Spinal cord (tissue), 10 donors: ENCODE measurements around the gene SBSN. TPM values are rescaled to one million over a fixed set of nuclear protein-coding genes. Genes with fewer than 3 reads are reported as not detected.

Source experiments
- DNase-seq, 6 donors: peaks; one replicate each; pipeline versions ENCODE4 v3.0.0 to v3.0.0-alpha.2; 2013 to 2015; ENCODE audit warnings: low spot score in 6 of 6, low read depth in 4 of 6
- H3K27ac ChIP-seq: one replicate; pipeline ENCODE4 v1.5.1; 2013; ENCODE audit warnings: low read depth, low read length, control low read depth
- H3K27me3 ChIP-seq: one replicate; pipeline ENCODE4 v1.6.1; 2013; ENCODE audit warnings: low read length; ENCODE audit not compliant: control insufficient read depth, insufficient read depth
- H3K36me3 ChIP-seq: one replicate; pipeline ENCODE4 v1.6.1; 2013; ENCODE audit warnings: low read length; ENCODE audit not compliant: control insufficient read depth, insufficient read depth
- H3K4me1 ChIP-seq: one replicate; pipeline ENCODE4 v1.6.1; 2013; ENCODE audit warnings: low read length; ENCODE audit not compliant: control insufficient read depth, insufficient read depth
- H3K4me3 ChIP-seq: one replicate; pipeline ENCODE4 v1.5.1; 2013; ENCODE audit warnings: low read depth, low read length, control low read depth
- H3K9me3 ChIP-seq: one replicate; pipeline ENCODE4 v1.6.1; 2013; ENCODE audit warnings: low read length; ENCODE audit not compliant: control insufficient read depth, insufficient read depth
- WGBS: methylation state at CpG from one replicate; pipeline ENCODE4 v1.1.5; 2013; ENCODE audit warnings: missing lambda C conversion rate; ENCODE audit not compliant: insufficient coverage; 5-methylcytosine and 5-hydroxymethylcytosine counted together
- polyA plus RNA-seq, 2 donors: library from polyadenylated mRNA; unstranded; fragments of 120-200 nt; gene quantifications; one replicate each; pipeline ENCODE4 v1.2.1, GENCODE V29; 2013; ENCODE audit not compliant: insufficient read length in 2 of 2
- total RNA-seq, 2 donors: library from RNA; depleted of rRNA in 1 of 2; stranded (reverse); fragments of 120-200 nt in 1 of 2; fragments of >200 nt in 1 of 2; gene quantifications; one replicate each; pipeline versions ENCODE4 v1.2.3 to v1.2.4, GENCODE V29; 2013 to 2014
- donor health status: healthy.

The SBSN gene
- total and polyA plus RNA-seq, 4 donors: 0.06 to 0.50 (median 0.17) TPM; not detected in 1

GRCh38 chr19:35545855-35546381 lies 17.8 kb upstream of the SBSN start:
- H3K27me3 ChIP-seq: no peaks in the 10 kb centered on the region
- no peak overlapping the region for H3K27ac ChIP-seq
- peaks cover 24% of the 10 kb centered on the region for H3K4me1 ChIP-seq
- no peaks in the 10 kb centered on the region for H3K9me3 ChIP-seq
- WGBS: 3% methylated on average over 27 of the region's 27 CpGs
- DNase-seq: peak in 2 of 6 donors; percentile 1 to 3
- H3K36me3 ChIP-seq: peaks cover 56% of the 10 kb centered on the region
- H3K4me3 ChIP-seq: peak overlapping the region; percentile 88

- 0% methylated on average over 83 of the region's 85 CpGs for WGBS
- peak within 1 kb of the TSS; percentile 71 for H3K27ac ChIP-seq
- H3K4me3 ChIP-seq: peak within 1 kb of the TSS; percentile 88
- no peaks in the 10 kb centered on the region for H3K9me3 ChIP-seq
- no peaks in the 10 kb centered on the region for H3K27me3 ChIP-seq
- H3K36me3 ChIP-seq: peaks cover 52% of the 10 kb centered on the region
- peak; percentile 71 to 96 (median 84) for DNase-seq
- H3K4me1 ChIP-seq: peaks cover 24% of the 10 kb centered on the region
These were observed 17.1 kb upstream of the SBSN start, which contains the start of gene TMEM147 for GRCh38 chr19:35545001-35545854. Gene TMEM147 (plus strand): TSS chr19:35545626. CDS start chr19:35545740, 114 bp downstream.

- no peaks in the 10 kb centered on the region for H3K27me3 ChIP-seq
- peaks cover 49% of the 10 kb centered on the region for H3K36me3 ChIP-seq
- H3K4me1 ChIP-seq: peaks cover 24% of the 10 kb centered on the region
- 84% methylated on average over 3 of the region's 3 CpGs for WGBS
- H3K27ac ChIP-seq: no peak overlapping the region
- H3K4me3 ChIP-seq: peak overlapping the region; percentile 88
- DNase-seq: no peak
- H3K9me3 ChIP-seq: no peaks in the 10 kb centered on the region
These were observed 16.1 kb upstream of the SBSN start for GRCh38 chr19:35544110-35544802.

- Histone ChIP-seq H3K4me1 (peaks cover 24% of the 10 kb centered on the region), H3K27me3 (no peaks in the 10 kb centered on the region), H3K4me3 (no peak overlapping the region), H3K27ac (no peak overlapping the region), H3K36me3 (peaks cover 45% of the 10 kb centered on the region), H3K9me3 (no peaks in the 10 kb centered on the region)
- no peak for DNase-seq
- WGBS: 98% methylated on average over 11 of the region's 15 CpGs
These were observed 15.4 kb upstream of the SBSN start for GRCh38 chr19:35543280-35544109.

- H3K36me3 ChIP-seq: peaks cover 34% of the 10 kb centered on the region
- DNase-seq: no peak
These were observed 14.1 kb upstream of the SBSN start for GRCh38 chr19:35542209-35542608.

GRCh38 chr19:35540356-35540927 lies 12.3 kb upstream of the SBSN start:
- H3K9me3 ChIP-seq: no peaks in the 10 kb centered on the region
- peaks cover 26% of the 10 kb centered on the region for H3K36me3 ChIP-seq
- H3K4me1 ChIP-seq: peaks cover 12% of the 10 kb centered on the region
- WGBS: 100% methylated on average over 4 of the region's 7 CpGs
- DNase-seq: no peak
- H3K4me3 ChIP-seq: no peak overlapping the region
- H3K27ac ChIP-seq: no peak overlapping the region
- H3K27me3 ChIP-seq: no peaks in the 10 kb centered on the region

More at GRCh38 chr19:35542209-35542608, 14.1 kb upstream of the SBSN start:
- WGBS: 80% methylated on average over 2 of the region's 11 CpGs
- Histone ChIP-seq H3K27ac (no peak overlapping the region), H3K4me1 (peaks cover 24% of the 10 kb centered on the region), H3K9me3 (no peaks in the 10 kb centered on the region), H3K27me3 (no peaks in the 10 kb centered on the region), H3K4me3 (no peak overlapping the region)

DNA sequence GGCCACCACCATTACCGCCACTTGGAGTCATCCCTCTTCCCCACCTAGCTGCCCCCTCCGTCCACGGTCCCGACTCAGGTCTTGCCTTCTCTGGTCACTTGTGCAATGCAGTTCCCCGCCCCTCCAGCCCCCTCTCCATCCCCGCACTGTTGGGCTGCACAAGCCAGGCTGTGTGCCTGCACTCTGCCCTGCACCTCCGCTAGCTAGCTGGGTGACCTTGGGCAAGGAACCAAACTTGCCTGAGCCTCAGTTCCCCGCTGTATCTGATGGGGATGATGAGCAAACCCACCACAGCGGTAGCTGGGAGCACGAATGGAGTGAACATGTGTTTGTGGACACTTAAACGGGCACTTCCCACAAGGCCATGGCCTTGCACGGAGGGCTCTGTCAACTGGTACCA lies 11.7 kb upstream of the SBSN start:
- 96% methylated on average over 12 of the region's 12 CpGs for WGBS
- no peaks in the 10 kb centered on the region for H3K9me3 ChIP-seq

DNA sequence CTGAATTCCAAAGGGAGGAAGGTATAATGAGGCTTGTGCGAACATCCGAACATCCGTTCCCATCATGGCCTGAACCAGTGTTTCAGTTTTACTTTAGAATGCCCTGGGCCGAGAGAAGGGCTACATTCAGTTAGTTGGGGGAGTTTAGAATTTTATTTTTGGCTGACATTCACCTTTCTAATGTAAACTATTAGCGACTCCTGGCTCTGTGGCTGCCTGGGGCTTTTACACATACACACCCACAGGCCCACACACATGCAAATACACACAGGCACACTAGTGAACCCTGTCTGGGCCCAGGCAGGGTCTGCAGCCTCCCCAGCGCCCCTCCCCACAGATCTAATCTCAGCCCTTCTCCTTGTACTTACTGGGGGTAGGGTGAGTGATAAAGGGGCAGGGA lies 11.2 kb upstream of the SBSN start:
- Histone ChIP-seq H3K9me3 (no peaks in the 10 kb centered on the region), H3K27ac (no peak overlapping the region), H3K36me3 (peaks cover 26% of the 10 kb centered on the region), H3K27me3 (peaks cover 7% of the 10 kb centered on the region), H3K4me1 (peaks cover 3% of the 10 kb centered on the region), H3K4me3 (no peak overlapping the region)
- DNase-seq: no peak
- 100% methylated on average over 3 of the region's 6 CpGs for WGBS

More for the DNA sequence above, 11.7 kb upstream of the SBSN start:
- H3K4me1 ChIP-seq: peaks cover 9% of the 10 kb centered on the region
- no peak for DNase-seq
- H3K27me3 ChIP-seq: peaks cover 3% of the 10 kb centered on the region
- no peak overlapping the region for H3K4me3 ChIP-seq
- H3K36me3 ChIP-seq: peaks cover 26% of the 10 kb centered on the region
- no peak overlapping the region for H3K27ac ChIP-seq
